ENCODE results near the gene CES2.

GRCh38 chr16:66934138-66934838, 1.0 kb upstream of the CES2 start, which contains the start of gene CIAO2B:
- no peak for TF ChIP-seq SRF (IDR thresholded peaks at IDR 0.05; ENCODE audit: low read depth)
- TF ChIP-seq CTCF (IDR thresholded peaks at IDR 0.05 in 2 of 3, conservative IDR thresholded peaks at IDR 0.05 in 1 of 3; ENCODE audit: borderline replicate concordance in 1 of 3, insufficient read depth in 1 of 3, low read depth in 2 of 3, low read length in 2 of 3), result no peak
- TF ChIP-seq SP1 (IDR thresholded peaks at IDR 0.05; ENCODE audit: low read depth), result peak; percentile 88

Measured in HCT116 (cell line).